Stromal cell of bone marrow (primary cell): ENCODE measurements around the gene RHOC.
"Not testable (repeated sequence)": the region's sequence is repeated elsewhere in the genome, so short reads cannot be mapped to it uniquely, and the experiment has no call there.

Source experiments
- DNase-seq: peaks from one replicate; pipeline ENCODE4 v3.0.0-alpha.2; 2012; ENCODE audit warnings: low read depth

Gene RHOC

DNA sequence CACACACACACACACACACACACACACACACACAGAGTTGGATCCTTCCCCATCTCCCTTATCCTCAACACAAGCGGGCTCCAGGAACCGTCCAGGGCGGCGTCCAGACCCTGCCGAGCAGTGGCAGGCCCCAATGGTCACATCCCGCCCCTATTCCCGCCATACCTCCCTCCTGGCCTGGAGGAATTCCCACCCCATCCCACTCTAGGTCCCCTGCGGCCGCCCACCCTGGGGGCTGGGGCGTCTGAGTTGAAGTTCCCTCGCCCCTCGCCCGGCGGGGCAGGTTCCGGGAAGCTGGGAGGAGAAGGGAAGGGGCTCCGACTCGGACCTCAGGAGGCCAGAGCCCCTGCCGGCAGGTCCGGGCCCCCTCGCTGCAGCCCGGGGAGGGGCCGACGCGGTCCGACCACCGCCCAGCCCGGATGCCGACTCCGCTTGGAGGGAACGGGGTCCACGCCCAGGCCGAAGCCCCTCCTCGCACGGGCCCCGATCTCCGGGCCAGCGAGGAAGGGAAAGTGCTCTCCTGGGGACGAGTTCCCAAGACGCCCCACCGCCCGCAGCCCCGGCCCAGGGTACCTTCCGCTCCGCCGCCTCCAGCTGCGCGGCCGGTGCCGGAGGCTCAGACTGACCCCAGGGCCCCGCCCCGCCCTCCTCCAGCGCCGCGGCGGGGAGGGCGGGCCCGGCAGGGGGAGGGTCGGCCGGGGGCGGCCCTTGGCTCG lies at the start of gene RHOC:
RHOC (minus strand) TSS at position 623 of the 716 bp plus-strand sequence. CDS start 3,328 bp downstream, outside the sequence.
- DNase-seq, result peak; percentile 43

DNA sequence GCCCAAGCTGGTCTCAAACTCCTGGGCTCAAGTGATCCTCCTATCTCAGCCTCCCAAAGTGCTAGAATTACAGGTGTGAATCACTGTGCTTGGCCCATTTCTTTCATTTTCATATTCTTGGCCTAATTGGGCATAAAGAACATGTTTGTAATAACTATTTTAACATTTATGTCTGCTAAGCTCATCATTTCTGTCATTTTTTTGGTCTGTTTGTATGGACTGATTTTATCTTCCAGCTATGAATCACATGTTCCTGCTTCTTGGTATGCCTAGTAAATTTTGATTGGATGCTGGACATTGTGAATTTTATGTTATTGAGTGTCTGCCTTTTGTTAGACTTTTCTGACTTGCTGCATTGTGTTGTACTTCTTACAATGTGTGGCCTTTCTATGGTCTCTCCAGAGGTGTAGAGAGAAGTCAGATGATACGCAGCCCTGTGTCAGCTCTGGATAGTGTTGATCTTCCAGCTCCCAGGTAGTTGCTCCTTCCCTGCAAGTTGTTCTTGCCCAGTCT lies 47.2 kb upstream of the RHOC start:
- DNase-seq, result no peak

DNA sequence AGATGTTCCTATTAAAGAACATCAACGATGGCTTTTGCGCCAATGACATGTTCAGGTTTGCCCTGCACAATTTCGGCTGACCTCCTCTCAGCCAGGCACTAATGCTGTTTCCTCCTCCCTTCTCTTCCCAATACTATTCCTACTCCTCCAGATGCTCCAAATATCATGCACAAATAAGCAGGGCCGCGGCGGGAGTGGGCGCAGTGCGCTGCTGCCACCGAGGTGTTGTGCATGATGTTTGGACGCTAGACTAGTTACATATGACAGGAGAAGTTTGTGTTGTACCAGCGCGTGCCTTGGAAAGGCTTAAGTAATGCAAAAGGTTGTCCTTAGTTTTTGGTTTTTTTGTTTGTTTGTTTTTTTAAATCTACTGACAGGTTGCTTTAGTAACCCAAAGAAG lies 41.5 kb upstream of the RHOC start:
- no peak for DNase-seq

DNA sequence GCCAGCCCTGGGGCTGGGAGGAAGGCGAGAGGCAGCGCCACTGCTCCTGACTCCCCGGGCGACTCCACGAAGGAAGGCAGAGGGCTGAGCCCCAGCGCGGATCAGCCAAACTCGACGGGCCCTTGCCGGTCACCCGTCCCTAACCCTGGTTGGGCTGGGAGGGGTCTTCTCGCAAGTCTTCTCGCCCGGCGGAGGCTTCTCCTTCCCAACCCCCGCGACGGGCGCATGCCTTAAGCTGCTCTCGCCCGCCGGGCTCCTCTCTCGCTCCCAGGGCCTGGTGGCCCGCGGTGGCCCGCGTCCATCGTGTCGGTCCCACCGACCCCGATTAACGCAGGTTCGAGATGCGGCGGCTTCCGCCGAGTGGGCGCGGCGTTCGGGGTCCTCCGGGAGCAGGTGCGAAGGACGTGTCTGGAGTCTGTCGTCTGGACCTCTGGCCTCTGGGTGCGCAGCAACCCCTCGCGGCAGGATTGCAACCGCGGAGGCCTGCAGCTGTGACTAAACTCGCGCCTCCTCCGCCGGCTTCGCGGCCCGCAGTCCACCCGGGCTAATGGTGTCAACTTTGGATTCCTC lies 37.2 kb upstream of the RHOC start:
- DNase-seq, result no peak

DNA sequence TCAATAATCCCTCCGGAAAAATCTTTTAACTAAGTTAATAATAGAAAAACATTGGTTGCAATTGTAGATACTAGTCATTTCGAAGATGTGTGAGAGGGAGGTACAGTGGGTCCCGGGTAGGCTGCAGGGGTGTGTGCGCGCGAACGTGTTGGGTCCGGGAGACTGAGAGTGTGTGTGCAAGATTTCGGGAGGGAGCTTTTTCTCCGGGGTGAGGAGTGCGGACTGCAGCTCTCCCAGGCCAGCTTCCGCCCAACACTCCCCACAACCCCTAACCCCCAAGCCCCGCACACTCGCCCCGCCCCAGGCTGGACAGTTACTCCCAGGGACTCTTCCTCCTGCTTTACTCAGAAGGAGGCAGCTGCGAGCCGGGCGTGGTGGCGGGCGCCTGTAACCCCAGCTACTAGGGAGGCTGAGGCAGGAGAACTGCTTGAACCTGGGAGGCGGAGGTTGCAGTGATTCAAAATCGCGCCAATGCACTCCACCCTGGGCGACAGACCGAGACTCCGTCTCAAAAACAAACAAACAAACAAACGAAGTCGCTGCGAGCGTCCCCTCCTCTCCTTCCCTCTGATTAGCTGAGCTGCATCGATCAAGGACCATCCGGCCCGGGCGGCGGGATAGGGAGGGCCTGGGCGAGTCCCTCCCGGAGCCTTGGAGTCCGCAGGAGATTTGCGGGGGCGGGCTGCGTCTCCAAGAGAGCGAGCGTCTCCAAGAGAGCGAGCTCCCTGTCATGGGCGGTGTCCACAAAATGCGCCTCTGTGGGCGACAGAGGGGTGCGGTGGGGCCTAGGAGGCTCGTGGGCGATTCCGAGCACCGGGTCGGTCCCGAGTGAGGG lies 36.5 kb upstream of the RHOC start:
- no peak for DNase-seq

DNA sequence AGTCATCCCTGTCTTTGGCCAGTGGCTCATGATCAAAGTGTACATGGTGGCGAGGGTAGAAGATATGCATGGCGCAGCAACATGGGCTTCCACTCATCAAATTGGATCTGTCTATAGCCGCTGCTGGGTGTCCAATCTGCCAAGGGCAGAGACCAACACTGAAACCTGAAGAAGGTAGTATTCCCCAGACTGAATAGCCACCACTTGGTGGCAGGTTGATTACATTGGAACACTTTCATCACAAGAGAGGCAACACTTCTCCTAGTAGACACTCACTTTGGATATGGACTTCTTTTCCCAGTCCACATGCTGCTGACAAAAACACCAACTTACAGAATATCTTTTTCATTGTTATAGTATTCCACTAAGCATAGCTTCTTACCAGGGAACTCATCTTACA lies 30.6 kb upstream of the RHOC start:
- DNase-seq, result no peak

DNA sequence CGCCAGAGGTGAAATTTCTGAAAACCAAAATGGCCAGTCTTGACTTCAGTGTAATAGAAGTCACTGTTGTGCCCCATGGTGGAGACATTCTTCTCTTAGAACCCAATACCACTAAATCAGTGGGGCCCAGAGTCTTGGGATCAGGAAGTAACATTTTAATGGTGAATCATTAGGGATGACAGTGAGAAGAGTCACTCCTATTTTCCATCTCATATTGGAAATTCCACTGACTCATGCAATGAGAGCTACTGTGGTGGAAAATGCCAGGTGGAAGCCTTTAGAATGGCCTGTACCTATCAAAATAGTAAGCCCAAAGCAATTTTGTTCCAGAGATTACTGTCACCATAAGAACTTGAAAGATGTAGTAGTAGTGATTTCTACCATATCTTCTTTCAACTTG lies 28.8 kb upstream of the RHOC start:
- DNase-seq, result peak; percentile 73

DNA sequence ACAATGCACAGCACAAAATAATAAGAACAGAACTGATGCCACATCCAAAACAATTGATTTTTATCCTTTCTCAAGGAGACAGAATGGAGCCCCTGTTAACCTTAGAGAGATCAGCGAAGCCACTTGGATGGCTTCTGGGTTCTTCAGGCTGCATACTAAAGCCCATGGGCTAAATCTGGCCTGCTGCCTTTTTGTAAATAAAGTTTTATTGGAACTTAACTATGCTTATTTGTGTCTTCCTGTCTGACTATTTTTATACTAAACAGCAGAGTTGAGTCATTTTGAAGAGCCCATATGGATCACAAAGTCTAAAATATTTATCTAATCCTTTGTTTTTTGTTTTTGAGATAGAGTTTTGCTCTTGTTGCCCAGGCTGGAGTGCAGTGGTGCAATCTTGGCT lies 24.5 kb upstream of the RHOC start:
- DNase-seq, result no peak

DNA sequence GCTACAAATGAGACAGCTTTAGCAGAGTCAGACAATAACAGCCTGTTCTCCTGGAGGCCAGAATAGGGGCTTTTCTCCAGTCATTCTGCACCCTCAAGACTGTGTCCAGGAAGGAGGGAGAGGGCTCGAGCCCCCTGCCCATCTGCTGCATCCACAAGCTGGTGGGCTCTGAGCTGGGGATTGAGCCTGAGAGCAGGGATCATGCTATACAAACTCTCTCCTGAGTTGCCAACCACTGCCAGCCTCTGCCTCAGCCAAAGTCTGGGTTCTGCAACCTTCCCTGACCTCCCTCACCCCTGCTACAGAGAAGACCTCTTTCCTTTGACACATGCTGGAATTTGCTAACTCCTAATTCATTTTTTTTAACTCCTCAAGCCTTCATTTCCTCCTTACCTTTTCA lies 23.0 kb upstream of the RHOC start:
- no peak for DNase-seq

DNA sequence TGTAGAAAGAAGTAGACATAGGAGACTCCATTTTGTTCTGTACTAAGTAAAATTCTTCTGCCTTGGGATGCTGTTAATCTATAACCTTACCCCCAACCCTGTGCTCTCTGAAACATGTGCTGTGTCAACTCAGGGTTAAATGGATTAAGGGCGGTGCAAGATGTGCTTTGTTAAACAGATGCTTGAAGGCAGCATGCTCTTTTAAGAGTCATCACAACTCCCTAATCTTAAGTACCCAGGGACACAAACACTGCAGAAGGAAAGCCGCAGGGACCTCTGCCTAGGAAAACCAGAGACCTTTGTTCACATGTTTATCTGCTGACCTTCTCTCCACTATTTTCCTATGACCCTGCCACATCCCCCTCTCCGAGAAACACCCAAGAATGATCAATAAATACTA lies 22.1 kb upstream of the RHOC start:
- DNase-seq, result not testable (repeated sequence)

DNA sequence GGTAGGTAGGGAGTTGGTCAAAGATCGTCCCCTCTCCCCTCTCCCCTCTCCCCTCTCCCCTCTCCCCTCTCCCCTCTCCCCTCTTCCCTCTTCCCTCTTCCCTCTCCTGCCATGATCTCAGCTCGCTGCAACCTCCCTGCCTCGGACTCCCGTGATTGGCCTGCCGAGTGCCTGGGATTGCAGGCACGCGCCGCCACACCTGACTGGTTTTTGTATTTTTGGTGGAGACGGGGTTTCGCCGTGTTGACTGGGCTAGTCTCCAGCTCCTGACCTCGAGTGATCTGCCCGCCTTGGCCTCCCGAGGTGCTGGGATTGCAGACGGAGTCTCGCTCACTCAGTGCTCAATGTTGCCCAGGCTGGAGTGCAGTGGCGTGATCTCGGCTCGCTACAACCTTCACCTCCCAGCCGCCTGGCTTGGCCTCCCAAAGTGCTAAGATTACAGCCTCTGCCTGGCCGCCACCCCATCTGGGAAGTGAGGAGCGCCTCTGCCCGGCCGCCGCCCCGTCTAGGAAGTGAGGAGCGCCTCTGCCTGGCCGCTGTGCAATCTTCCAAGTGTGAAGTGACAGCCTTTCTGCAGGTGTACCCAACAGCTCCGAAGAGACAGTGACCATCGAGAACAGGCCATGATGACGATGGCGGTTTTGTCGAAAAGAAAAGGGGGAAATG lies 21.5 kb upstream of the RHOC start:
- DNase-seq, result not testable (repeated sequence)

DNA sequence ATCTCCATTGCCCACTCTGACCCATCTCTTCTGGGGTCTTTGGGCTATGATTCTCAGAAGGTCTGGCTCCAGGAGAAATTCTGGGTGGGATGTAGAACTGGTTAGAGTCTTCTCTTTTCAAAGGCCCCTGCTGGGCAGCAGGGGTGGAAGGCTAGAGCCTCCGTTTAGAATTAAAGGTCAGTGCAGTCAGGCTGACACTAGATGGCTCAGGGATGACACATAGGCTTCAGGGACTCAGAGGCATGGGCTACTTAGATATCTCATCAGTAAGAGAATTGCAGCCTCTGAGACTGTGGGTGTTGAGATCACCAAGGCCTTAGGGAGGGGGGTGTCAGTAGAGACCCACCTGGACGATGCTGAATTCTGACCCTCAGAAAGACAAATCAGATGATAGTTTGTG lies 20.8 kb upstream of the RHOC start:
- no peak for DNase-seq

DNA sequence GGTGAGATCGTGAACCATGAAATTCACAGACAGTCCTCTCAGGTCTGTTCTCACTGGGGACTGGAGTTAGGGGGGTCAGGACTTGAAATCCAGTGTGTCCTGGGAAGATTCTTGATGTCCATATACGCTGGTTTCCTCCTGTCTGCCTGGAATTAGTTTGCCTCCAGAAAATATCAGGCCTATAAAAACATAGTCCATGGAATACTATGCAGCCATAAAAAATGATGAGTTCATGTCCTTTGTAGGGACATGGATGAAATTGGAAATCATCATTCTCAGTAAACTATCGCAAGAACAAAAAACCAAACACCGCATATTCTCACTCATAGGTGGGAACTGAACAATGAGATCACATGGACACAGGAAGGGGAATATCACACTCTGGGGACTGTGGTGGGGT lies 17.3 kb upstream of the RHOC start:
- DNase-seq, result not testable (repeated sequence)

DNA sequence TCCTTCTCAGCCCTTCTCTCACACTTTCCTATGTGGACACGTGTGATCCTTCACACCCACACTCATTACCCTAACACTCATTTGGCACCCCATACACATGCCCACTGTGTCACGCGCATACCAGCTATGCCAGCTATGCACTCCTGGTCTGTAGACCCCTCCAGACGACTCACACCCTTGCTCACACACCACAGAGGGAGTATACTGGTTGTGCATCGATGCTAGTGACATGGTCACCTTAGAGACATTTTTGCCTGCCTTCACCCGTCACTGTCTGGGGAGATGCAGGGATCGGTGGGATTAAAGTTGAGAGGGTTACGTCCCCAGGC lies 16.5 kb upstream of the RHOC start:
- DNase-seq, result no peak

DNA sequence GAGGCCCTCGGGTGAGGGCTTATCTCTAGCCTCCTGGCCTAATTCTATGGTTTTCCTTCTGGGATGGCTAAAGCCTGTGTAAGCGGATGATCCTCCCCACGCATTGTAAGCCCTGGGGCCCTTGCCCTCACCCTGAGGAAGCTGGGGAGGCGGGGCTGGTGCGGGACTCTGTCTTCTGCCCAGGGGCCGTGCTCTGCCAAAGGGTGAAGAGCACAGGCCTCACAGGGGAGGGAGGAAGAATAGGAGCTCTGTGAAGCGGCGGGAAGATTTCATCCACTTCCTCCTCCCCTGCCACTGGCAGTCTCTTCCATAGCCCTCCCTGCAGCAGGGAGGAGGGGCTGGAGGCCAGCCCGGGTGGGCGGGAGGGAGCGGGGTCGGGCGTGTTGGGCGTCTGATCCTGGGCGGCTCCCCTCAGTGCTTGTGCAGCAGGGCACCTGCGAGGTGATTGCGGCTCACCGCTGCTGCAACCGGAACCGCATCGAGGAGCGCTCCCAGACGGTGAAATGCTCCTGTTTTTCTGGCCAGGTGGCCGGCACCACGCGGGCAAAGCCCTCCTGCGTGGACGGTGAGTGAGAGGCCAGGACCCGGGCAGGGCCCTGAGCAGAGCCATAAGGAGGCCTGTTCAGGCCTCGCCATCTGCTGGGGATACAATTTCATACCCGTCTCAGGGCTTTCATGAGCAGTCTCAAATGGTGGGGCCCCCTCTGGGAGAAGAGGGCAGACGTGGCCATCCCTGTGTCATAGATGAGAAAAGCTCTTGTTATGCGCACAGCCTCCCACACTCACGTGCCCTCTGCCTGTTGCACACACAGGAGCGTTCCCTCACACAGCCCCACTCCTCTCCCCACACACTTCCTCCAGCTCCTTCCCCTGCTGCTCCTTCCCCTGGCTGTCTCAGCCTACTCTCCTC lies 15.9 kb upstream of the RHOC start:
- no peak for DNase-seq

DNA sequence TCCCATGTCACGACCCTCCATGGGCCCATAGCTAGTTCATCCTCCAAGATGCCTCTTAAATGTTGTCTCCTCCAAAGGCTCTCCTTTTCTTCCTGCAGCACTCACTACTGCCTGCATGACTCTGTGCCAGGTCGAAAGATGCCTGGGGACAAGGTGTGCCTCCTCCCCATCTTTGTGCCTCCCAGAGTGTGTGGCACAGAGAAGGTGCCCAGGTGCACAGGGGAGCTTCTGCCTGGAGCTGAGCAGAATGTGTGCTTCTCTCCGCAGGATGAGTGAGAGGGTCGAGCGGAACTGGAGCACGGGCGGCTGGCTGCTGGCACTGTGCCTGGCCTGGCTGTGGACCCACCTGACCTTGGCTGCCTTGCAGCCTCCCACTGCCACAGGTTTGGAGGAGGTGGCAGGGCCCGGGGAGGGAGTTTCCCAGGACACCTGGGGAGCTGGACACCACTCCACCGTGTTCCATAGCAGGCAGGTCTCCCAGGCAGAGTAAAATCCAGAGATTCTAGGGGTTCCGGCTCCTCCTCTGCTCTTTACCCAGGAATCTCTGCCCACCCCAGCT lies 15.1 kb upstream of the RHOC start:
- no peak for DNase-seq

DNA sequence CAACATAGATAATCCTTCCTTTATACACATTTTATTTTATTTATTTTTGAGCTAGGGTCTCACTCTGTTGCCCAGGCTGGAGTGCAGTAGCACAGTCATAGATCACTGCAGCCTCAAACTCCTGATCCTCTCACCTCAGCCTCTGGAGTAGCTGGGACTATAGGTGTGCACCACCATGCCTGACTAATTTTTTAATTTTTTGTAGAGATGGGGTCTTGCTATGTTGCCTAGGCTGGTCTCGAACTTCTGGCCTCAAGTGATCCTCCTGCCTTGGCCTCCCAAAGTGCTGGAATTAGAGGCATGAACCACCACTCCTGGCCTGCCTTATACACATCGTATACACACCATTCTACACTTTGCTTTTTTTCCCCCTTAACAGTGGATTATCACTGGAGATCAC lies 14.4 kb upstream of the RHOC start:
- DNase-seq, result not testable (repeated sequence)

DNA sequence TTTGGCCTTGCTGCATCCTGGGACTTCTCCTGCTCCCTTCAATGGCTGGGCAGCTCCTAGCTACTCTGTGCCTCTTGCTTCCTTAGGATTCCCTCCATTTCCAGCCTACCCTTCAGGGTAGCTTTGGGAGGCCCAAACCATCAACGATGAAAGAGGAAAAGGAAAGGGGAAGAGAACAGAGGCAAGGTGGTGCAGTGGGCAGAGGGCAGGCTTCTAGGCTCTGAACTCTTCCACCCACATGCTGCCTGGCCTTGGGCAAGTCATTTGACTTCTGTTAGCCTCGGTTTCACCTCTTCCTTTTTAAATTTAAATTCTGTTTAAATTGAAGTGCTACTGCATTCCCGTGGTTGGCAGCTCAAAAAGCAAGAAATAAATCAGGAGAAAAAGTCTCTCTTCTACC lies 13.9 kb upstream of the RHOC start:
- DNase-seq, result no peak

DNA sequence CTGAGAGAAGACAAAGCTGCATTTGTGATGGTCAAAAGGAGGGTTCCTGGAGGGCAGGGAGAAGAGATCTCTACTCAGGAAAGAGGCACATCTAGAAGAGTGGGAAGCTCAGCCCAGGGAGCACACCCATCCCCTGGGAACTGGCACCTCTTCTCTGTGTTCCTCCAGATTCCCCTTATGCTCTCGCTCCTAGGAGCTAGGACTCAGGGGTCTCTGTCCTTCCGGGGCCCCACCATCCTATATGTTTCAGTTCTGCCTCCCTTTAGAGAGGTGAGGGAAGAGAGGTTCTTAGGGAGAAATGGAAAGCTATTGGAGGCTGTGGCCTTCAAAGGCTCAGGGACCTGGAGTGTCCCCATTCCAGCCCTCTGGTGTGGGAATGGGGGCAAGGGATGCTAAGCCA lies 12.8 kb upstream of the RHOC start:
- no peak for DNase-seq

DNA sequence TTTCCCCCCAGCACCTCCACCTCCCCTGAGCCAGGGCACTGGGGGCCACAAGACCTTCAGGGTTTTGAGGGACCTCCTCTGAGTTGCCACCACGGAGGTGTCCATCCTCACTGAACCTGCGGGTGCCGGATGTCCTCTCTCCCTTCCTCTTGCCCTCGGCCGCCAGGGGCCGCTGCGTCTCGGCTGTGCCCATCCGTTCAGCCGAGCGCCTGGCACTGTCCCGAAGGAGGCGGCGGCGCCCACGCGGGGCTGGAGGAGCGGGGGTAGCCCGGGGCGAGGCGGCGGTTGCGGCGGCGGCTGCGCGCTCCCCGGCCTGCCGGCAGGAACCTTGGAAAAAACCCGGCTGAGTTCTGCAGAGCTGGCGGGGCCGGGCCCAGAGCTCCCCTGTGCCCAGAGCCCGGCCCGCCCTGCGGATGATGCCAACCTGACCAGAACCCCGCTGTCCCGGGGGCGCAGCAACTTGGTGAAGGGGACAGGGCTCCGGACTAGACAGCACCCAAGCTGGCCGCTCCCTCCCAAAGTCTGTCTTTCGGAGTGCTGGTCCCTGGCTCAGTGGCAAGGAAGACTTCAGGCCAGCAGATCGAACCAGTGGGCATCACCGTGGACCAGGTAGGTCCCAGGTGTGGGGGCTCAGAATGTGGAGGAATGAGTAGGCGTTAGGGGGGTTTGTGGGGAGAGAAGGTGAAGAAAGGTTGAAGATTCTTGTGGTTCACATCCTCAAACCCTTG lies 11.9 kb upstream of the RHOC start:
- peak; percentile 39 for DNase-seq
